NCI-H1105 (cell line): Measurements from ENCODE around the gene PLCH1.

Experiments used
- DNase-seq: peaks from one replicate; lab custom pipeline; 2025; lab: John Stamatoyannopoulos, UW

PLCH1 gene

GRCh38 chr3:155604967-155605366 lies 139.9 kb downstream of the PLCH1 start:
- DNase-seq, result no peak

- DNase-seq, result no peak
Observed at GRCh38 chr3:155604126-155604525, 140.7 kb downstream of the PLCH1 start.

GRCh38 chr3:155603302-155603701 lies 141.6 kb downstream of the PLCH1 start:
- DNase-seq, result no peak

GRCh38 chr3:155602307-155602706 lies 142.6 kb downstream of the PLCH1 start:
- no peak for DNase-seq

GRCh38 chr3:155598671-155599070 lies 146.2 kb downstream of the PLCH1 start:
- DNase-seq, result no peak

GRCh38 chr3:155596615-155597014 lies 148.3 kb downstream of the PLCH1 start:
- DNase-seq, result no peak

GRCh38 chr3:155595371-155595770 lies 149.5 kb downstream of the PLCH1 start:
- DNase-seq, result no peak

GRCh38 chr3:155594526-155595187 lies 150.2 kb downstream of the PLCH1 start:
- no peak for DNase-seq

GRCh38 chr3:155587581-155587980 lies 157.3 kb downstream of the PLCH1 start:
- no peak for DNase-seq

- no peak for DNase-seq
Observed at GRCh38 chr3:155585384-155585783, 159.5 kb downstream of the PLCH1 start.

- no peak for DNase-seq
Observed at GRCh38 chr3:155581579-155581978, 163.3 kb downstream of the PLCH1 start.

- no peak for DNase-seq
Observed at GRCh38 chr3:155572085-155572484, 172.8 kb downstream of the PLCH1 start.

- no peak for DNase-seq
Observed at GRCh38 chr3:155568295-155568694, 176.6 kb downstream of the PLCH1 start.

- DNase-seq, result no peak
Observed at GRCh38 chr3:155560594-155560993, 184.3 kb downstream of the PLCH1 start.

GRCh38 chr3:155560135-155560534 lies 184.7 kb downstream of the PLCH1 start:
- peak; percentile 4 for DNase-seq

- no peak for DNase-seq
Observed at GRCh38 chr3:155556531-155556930, 188.3 kb downstream of the PLCH1 start.

GRCh38 chr3:155555479-155556060 lies 189.3 kb downstream of the PLCH1 start:
- DNase-seq, result no peak

- DNase-seq, result no peak
Observed at GRCh38 chr3:155554777-155555451, 190.0 kb downstream of the PLCH1 start.

GRCh38 chr3:155553780-155554179 lies 191.1 kb downstream of the PLCH1 start:
- no peak for DNase-seq

- no peak for DNase-seq
Observed at GRCh38 chr3:155553326-155553725, 191.5 kb downstream of the PLCH1 start.

GRCh38 chr3:155550391-155550790 lies 194.5 kb downstream of the PLCH1 start:
- no peak for DNase-seq

- DNase-seq, result no peak
Observed at GRCh38 chr3:155549087-155549486, 195.8 kb downstream of the PLCH1 start.

GRCh38 chr3:155548195-155548594 lies 196.7 kb downstream of the PLCH1 start:
- no peak for DNase-seq
